Mesodermal cell (in vitro differentiated cells): ENCODE measurements around the gene SLC39A13.

ENCODE experiments used
- H3K27ac ChIP-seq: 2 replicates; pipeline ENCODE4 v1.7.0; 2013; ENCODE audit warnings: mild to moderate bottlenecking, low read depth, low read length, moderate library complexity; ENCODE audit not compliant: severe bottlenecking
- H3K36me3 ChIP-seq: 2 replicates; pipeline ENCODE4 v1.7.1; 2013; ENCODE audit warnings: mild to moderate bottlenecking, low read length, moderate library complexity; ENCODE audit not compliant: control insufficient read depth, insufficient read depth
- H3K4me1 ChIP-seq: one replicate; pipeline ENCODE4 v1.7.1; 2013; ENCODE audit warnings: mild to moderate bottlenecking, low read length; ENCODE audit not compliant: insufficient read depth, control insufficient read depth, poor library complexity, severe bottlenecking
- H3K4me3 ChIP-seq: 2 replicates; pipeline ENCODE4 v1.7.0; 2013; ENCODE audit warnings: low read length, control low read depth, mild to moderate bottlenecking; ENCODE audit not compliant: insufficient read depth, poor library complexity, severe bottlenecking; ENCODE audit errors: extremely low read depth
- H3K9me3 ChIP-seq: 2 replicates; pipeline ENCODE4 v1.7.1; 2013; ENCODE audit warnings: mild to moderate bottlenecking, low read length, moderate library complexity; ENCODE audit not compliant: control insufficient read depth
- WGBS, 2 experiments: methylation state at CpG; one replicate each; pipeline ENCODE4 v1.1.5; 2013; ENCODE audit warnings: missing lambda C conversion rate in 2 of 2; ENCODE audit not compliant: insufficient coverage in 2 of 2; 5-methylcytosine and 5-hydroxymethylcytosine counted together

Gene SLC39A13

DNA sequence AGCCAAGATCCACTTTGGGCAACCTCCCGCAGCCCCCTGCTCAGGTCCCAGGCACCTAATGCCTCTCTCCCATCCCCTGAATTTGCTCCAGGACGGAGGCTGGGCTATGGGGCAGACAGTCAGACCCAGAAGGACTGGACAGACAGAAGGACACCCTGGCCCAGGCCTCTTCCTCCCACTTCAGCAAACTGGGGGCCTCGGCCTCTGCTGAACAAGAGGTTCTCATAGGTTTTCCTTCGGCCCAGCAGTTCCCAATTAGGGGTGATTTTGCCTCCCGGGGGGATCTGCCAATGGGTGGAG is 33.7 kb upstream of the SLC39A13 start:
- 95 to 97% methylated on average over 2 to 4 of the region's 5 CpGs for whole genome bisulfite sequencing, 2 experiments
- H3K4me1 ChIP-seq: peaks cover 9% of the 10 kb centered on the region
- H3K4me3 ChIP-seq: no peak overlapping the region
- H3K27ac ChIP-seq: no peak overlapping the region
- no peaks in the 10 kb centered on the region for H3K36me3 ChIP-seq
- H3K9me3 ChIP-seq: no peaks in the 10 kb centered on the region

DNA sequence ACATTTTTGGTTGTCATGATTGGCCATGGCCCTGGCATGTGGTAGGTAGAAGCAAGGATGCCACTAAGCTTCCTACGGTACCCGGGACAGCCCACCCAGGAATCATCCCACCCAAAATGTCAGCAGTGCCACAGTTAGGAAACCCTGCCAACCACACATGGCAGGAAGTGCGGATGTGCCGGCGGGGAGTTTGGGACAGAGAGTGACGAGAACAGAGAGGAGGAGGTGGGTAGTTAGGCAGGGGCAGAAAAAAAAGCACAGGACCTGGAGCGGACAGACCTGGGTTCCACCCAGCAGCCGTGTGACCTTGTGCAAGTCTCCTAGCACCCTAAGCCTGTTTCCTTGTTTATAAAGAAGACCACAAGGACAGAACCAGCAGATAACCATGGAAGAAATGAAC is 33.4 kb upstream of the SLC39A13 start:
- Histone ChIP-seq H3K4me1 (peaks cover 9% of the 10 kb centered on the region), H3K27ac (no peak overlapping the region), H3K36me3 (no peaks in the 10 kb centered on the region), H3K4me3 (no peak overlapping the region), H3K9me3 (no peaks in the 10 kb centered on the region)
- 85 to 94% methylated on average over 6 to 7 of the region's 8 CpGs for WGBS, 2 experiments

DNA sequence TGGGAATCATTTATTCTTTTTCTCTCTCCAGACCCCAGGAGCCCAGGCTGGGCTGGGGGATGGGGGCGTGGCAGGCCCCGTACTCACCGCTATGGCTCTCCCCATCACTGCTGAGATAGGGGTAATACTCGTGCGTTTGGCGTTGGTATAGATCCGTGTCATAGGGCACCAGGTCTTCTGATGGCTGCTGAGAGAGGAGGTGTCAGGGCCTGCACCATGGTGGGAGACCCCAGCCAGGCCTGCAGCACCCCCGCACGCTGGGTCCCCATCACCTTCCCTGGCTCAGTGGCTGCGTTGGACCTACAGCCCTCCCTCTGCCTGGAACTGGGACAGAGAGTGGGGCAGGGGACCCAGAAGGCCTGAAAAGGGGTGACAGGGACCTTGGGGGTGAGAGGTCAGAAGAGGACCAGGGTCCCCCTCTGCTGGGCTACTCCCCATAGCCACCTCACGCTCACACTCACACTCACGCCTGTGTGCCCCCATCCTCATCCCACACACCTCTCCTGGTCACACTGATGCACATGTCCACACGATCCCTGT is 32.8 kb upstream of the SLC39A13 start:
- Histone ChIP-seq H3K4me1 (peaks cover 9% of the 10 kb centered on the region), H3K36me3 (no peaks in the 10 kb centered on the region), H3K27ac (no peak overlapping the region), H3K9me3 (no peaks in the 10 kb centered on the region), H3K4me3 (no peak overlapping the region)
- 93 to 97% methylated on average over 10 to 12 of the region's 13 CpGs for WGBS, 2 experiments

DNA sequence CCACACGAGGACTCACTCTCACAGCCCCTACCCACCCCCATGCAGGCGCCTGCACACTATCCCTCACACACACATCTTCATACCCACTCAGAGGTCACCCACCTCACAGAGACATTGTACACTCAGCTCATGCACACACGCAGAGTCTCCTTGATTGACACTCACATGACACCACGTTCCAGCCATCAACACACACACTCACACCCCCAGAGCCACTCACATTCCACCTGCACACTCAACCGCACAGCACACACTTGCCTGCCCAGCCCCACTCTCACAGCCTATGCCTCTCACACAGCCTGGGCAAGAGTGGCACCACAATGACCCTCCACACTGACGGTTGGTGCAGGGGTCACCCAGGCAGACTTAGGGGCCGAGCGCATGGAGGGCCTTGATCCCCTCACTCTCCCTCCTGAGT is 32.3 kb upstream of the SLC39A13 start:
- Histone ChIP-seq H3K36me3 (no peaks in the 10 kb centered on the region), H3K4me1 (peaks cover 9% of the 10 kb centered on the region), H3K4me3 (no peak overlapping the region), H3K27ac (no peak overlapping the region), H3K9me3 (no peaks in the 10 kb centered on the region)
- WGBS, 2 experiments: 86 to 95% methylated on average over 4 to 8 of the region's 8 CpGs

DNA sequence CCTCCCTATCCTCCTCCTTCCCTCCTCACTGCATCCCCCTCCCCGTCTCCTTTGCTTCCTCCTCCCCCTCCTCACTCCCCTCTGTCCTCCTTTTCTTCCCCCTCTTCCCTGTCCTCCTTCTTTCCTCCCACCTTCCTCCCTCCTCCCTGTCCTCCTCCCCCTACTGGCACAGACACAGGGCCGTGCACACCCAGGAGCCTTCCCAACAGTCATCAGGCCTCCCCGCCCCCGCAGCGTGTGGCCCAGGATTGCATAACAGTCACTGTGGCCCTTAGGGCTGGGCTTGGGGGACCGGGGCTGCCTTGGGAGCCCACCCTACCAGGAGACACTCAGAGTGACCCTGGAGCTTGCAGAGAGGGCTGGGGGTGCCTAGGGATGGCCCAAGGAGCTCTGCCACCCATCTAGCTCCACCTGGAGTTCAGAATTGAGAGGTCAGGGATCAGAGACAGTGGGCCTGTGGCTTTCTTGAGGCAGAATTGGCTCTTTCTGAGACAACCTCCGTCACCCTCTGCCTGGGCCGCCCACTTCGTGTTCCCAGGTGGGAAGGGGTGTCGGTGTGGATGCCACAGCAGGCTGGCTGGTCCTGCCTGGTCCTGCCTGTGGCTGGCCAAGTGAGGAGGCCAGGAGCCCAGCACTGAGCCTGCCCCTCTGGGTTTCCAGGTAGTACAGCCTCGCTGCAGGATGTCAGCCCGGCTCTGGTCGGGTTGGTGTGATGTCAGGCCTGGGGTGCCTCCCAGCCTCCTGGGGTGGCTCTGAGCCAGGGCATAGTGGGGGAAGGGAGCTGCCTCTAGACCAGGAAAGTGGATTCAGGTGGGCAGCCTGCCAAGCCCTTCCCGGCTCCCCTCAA is 31.6 kb upstream of the SLC39A13 start:
- no peaks in the 10 kb centered on the region for H3K9me3 ChIP-seq
- 79 to 81% methylated on average over 8 to 13 of the region's 14 CpGs for WGBS, 2 experiments
- peaks cover 9% of the 10 kb centered on the region for H3K4me1 ChIP-seq
- no peaks in the 10 kb centered on the region for H3K36me3 ChIP-seq
- no peak overlapping the region for H3K27ac ChIP-seq
- no peak overlapping the region for H3K4me3 ChIP-seq

DNA sequence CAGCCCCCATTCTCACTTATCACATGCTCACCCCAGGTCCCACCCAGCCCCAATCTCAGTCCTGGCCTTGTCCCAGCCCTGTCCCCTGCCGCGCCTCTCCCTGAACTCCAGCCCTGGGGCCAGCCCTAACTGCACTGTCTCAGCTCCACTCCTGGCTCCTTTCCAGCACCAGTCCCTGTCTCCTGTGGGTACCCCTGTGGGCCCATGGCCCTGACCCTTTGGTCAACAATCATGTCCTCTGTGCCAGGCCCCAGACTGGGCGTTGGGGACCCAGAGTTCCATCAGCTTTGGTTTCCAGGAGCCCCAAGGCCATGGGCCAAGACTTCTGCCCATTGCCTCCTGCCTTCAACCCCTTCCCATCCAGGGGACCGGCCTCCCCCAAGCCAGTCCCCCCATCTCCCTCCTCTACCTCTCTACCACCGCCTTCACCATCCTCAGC is 30.8 kb upstream of the SLC39A13 start:
- peaks cover 9% of the 10 kb centered on the region for H3K4me1 ChIP-seq
- H3K36me3 ChIP-seq: no peaks in the 10 kb centered on the region
- H3K9me3 ChIP-seq: no peaks in the 10 kb centered on the region
- WGBS, 2 experiments: 98 to 100% methylated on average over 3 to 4 of the region's 5 CpGs
- no peak overlapping the region for H3K27ac ChIP-seq
- no peak overlapping the region for H3K4me3 ChIP-seq

DNA sequence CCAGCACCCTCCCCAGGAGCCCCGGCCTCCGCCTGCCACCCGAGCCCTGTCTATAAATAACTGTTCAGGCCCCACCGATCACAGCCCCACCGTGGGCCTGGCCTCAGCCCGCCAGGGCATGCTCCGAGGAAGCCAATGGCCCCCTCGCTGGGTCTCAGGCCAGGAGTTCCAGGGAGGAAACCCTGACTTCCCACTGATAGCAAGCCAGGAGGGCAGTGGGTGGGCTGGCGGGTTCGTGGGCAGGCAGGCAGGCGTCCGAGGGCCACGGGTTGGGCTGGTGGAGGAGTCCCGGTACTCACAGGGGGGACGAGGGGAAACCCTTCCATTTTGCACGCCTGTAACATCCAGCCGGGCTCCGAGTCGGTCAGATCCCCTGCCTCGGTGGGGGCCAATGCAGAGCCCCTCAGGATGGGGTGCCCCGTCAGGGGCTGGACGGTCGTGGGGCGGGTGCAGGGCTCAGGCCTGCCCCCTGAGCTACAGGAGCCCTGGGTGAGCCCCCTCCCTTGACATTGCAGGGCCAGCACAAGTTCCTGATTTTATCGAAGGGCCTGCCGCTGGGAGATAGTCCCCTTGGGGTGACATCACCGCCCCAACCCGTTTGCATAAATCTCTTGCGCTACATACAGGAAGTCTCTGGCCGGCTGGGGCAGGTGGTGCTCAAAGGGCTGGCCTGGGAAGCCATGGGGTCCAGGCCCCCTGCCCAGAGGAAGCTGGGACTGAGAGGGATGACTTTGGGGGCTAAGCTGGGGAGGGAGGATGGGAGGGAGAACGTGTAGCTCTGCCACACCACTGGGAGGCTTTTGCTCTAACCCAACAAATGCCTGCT is 30.2 kb upstream of the SLC39A13 start, which contains the start of gene SPI1:
TSS of gene SPI1 (minus strand) at position 538 of the 826 bp plus-strand sequence. CDS start at position 344, 194 bp downstream.
- no peaks in the 10 kb centered on the region for H3K36me3 ChIP-seq
- no peak within 1 kb of the TSS for H3K27ac ChIP-seq
- H3K9me3 ChIP-seq: no peaks in the 10 kb centered on the region
- H3K4me3 ChIP-seq: no peak within 1 kb of the TSS
- WGBS, 2 experiments: 89 to 94% methylated on average over 27 to 28 of the region's 31 CpGs
- H3K4me1 ChIP-seq: peaks cover 9% of the 10 kb centered on the region

DNA sequence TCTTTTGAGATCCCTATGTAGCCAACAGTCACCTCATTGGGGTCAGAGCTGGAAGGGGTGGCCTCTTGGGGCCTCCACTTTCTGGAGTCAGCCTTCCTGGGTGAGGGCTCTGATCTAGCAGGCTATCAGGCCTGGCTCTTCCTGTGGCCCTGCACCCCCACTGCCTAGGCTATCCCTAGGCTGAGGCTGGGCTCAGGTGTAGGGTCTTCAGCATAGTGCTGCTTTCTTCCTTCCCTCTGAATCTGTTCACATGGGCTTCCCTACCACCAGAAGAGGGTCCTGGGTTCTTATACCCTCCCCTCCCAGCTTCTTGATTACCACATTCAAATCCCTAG is 29.6 kb upstream of the SLC39A13 start:
- Histone ChIP-seq H3K4me3 (no peak overlapping the region), H3K27ac (no peak overlapping the region), H3K4me1 (peaks cover 9% of the 10 kb centered on the region), H3K36me3 (no peaks in the 10 kb centered on the region), H3K9me3 (no peaks in the 10 kb centered on the region)

DNA sequence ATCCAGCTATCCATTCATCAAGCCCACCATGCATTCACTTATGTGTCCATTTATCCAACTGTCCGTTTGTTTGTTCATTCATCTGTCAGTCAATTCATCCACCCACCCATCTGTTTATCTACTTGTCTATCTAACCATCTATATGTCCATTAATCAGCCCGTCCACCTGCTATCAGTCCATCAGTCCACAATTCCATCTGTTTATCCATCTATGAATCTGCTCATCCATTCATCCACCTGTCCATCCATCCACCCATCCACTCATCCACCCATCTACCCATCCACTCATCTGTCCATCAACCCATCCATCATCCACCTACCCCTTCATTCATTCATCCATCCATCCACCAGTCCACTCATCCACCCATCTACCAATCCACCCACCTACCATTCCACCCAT is 29.1 kb upstream of the SLC39A13 start:
- H3K36me3 ChIP-seq: no peaks in the 10 kb centered on the region
- H3K4me3 ChIP-seq: no peak overlapping the region
- H3K4me1 ChIP-seq: peaks cover 6% of the 10 kb centered on the region
- 93 to 100% methylated on average over 2 of the region's 2 CpGs for WGBS, 2 experiments
- H3K9me3 ChIP-seq: no peaks in the 10 kb centered on the region
- no peak overlapping the region for H3K27ac ChIP-seq

DNA sequence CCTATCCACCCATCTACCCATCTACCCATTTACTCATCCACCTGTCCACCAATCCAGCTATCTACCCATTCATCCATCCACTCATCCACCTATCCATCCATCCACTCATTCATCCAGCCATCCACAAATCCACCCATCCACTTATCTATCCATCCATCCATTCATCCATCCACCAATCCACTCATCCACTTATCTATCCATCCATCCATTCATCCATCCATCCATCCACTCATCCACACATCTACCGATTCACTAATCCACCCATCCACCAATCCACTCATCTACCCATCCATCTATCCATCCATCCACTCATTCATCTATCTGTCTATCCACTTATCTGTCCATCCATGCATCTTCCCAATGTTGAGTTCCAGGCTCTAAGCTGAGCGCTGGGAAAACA is 28.3 kb upstream of the SLC39A13 start:
- H3K9me3 ChIP-seq: no peaks in the 10 kb centered on the region
- no peaks in the 10 kb centered on the region for H3K4me1 ChIP-seq
- no peaks in the 10 kb centered on the region for H3K36me3 ChIP-seq
- no peak overlapping the region for H3K4me3 ChIP-seq
- WGBS, 2 experiments: 89 to 100% methylated on average over 1 to 2 of the region's 2 CpGs
- H3K27ac ChIP-seq: no peak overlapping the region

DNA sequence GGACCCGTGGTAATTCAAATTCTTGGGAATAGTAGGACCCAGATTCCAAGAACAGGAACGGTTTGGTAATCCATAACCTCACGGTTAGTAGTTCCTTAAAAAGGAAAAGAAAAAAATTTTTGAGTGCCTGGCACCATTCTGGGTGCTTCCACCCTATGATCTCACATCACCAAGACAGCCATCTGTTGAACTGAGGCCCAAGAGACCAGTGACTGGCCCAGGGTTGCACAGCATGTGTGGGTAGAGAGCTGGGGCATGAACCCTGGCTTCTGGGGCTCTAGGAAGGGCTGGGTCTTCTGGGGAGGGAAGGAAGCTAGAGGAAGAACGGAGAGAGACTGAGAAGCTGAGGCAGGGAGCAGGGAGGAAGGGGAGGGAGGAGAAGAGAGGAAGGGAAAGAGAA is 25.3 kb upstream of the SLC39A13 start:
- no peak overlapping the region for H3K27ac ChIP-seq
- H3K4me1 ChIP-seq: no peaks in the 10 kb centered on the region
- no peaks in the 10 kb centered on the region for H3K9me3 ChIP-seq
- WGBS, 2 experiments: 79 to 81% methylated on average over 4 of the region's 4 CpGs
- H3K36me3 ChIP-seq: no peaks in the 10 kb centered on the region
- H3K4me3 ChIP-seq: no peak overlapping the region
